Astrocyte of the hippocampus (primary cell): ENCODE results near the gene KIF18B.

Experiments
- DNase-seq: peaks from one replicate; pipeline ENCODE4 v3.0.0; 2011; ENCODE audit warnings: low read depth, low spot score

KIF18B gene

GRCh38 chr17:44906010-44906646 lies 41.4 kb downstream of the KIF18B start:
- peak; percentile 64 for DNase-seq

GRCh38 chr17:44905006-44906000 lies 42.3 kb downstream of the KIF18B start:
- DNase-seq = no peak

- DNase-seq = no peak
Observed at GRCh38 chr17:44904001-44904984, 43.3 kb downstream of the KIF18B start.

- no peak for DNase-seq
Observed at GRCh38 chr17:44903012-44903685, 44.4 kb downstream of the KIF18B start.

GRCh38 chr17:44902135-44902760 lies 45.3 kb downstream of the KIF18B start:
- no peak for DNase-seq

- DNase-seq = peak; percentile 75
Observed at GRCh38 chr17:44901411-44901921, 46.1 kb downstream of the KIF18B start.

- peak; percentile 86 for DNase-seq
Observed at GRCh38 chr17:44900894-44901293, 46.7 kb downstream of the KIF18B start.

- peak; percentile 95 for DNase-seq
Observed at GRCh38 chr17:44899074-44899782, 48.3 kb downstream of the KIF18B start, which contains the start of gene EFTUD2. Gene EFTUD2, minus strand, starts transcription at chr17:44899445. Its CDS starts 4,924 bp downstream, at chr17:44894521.

- no peak for DNase-seq
Observed at GRCh38 chr17:44898768-44899073, 48.9 kb downstream of the KIF18B start.

GRCh38 chr17:44894642-44895041 lies 52.9 kb downstream of the KIF18B start:
- DNase-seq = no peak

GRCh38 chr17:44892250-44892649 lies 55.3 kb downstream of the KIF18B start:
- DNase-seq = no peak

GRCh38 chr17:44889003-44889402 lies 58.6 kb downstream of the KIF18B start:
- no peak for DNase-seq

GRCh38 chr17:44887971-44888954 lies 59.3 kb downstream of the KIF18B start:
- no peak for DNase-seq

- DNase-seq = no peak
Observed at GRCh38 chr17:44887016-44887415, 60.6 kb downstream of the KIF18B start.

GRCh38 chr17:44884941-44885340 lies 62.6 kb downstream of the KIF18B start:
- peak; percentile 62 for DNase-seq

- no peak for DNase-seq
Observed at GRCh38 chr17:44881145-44881544, 66.4 kb downstream of the KIF18B start.

GRCh38 chr17:44880062-44880461 lies 67.5 kb downstream of the KIF18B start:
- no peak for DNase-seq

- no peak for DNase-seq
Observed at GRCh38 chr17:44879376-44879775, 68.2 kb downstream of the KIF18B start.
